GM10266 (cell line): ENCODE results near the gene PAPSS2.

Experiments used
- DNase-seq: peaks from one replicate; pipeline ENCODE4 v3.0.0; 2012; ENCODE audit errors: extremely low spot score
- TF ChIP-seq, protein P1 (sequence below): IDR thresholded peaks from 2 replicates; pipeline ENCODE4 v1.5.1; 2012; ENCODE audit warnings: mild to moderate bottlenecking, low read depth; ENCODE audit not compliant: control insufficient read depth, insufficient read depth; ENCODE audit errors: missing control alignments

Gene PAPSS2

DNA sequence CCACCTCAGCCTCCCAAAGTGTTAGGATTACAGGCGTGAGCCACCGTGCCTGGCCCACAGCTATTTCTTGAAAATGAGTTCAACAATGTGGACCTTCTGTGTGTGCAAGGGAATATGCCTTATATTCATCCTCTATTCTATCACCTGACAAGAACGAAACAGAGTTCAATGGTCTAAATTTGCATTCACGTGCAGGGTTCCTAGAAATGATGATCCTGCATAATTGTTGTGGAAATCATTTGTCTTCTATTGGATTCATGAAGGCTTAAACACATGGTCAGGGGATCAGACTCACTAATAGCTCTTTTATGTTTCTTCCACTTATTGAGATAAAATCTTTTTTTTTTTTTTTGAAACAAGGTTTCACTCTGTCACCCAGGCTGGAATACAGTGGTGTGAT is 23.7 kb downstream of the PAPSS2 start:
- DNase-seq: no peak
- TF ChIP-seq, protein P1, sequence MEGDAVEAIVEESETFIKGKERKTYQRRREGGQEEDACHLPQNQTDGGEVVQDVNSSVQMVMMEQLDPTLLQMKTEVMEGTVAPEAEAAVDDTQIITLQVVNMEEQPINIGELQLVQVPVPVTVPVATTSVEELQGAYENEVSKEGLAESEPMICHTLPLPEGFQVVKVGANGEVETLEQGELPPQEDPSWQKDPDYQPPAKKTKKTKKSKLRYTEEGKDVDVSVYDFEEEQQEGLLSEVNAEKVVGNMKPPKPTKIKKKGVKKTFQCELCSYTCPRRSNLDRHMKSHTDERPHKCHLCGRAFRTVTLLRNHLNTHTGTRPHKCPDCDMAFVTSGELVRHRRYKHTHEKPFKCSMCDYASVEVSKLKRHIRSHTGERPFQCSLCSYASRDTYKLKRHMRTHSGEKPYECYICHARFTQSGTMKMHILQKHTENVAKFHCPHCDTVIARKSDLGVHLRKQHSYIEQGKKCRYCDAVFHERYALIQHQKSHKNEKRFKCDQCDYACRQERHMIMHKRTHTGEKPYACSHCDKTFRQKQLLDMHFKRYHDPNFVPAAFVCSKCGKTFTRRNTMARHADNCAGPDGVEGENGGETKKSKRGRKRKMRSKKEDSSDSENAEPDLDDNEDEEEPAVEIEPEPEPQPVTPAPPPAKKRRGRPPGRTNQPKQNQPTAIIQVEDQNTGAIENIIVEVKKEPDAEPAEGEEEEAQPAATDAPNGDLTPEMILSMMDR: no peak

GRCh38 chr10:87684001-87684638 is 24.4 kb downstream of the PAPSS2 start:
- TF ChIP-seq, protein P1: no peak
- no peak for DNase-seq

DNA sequence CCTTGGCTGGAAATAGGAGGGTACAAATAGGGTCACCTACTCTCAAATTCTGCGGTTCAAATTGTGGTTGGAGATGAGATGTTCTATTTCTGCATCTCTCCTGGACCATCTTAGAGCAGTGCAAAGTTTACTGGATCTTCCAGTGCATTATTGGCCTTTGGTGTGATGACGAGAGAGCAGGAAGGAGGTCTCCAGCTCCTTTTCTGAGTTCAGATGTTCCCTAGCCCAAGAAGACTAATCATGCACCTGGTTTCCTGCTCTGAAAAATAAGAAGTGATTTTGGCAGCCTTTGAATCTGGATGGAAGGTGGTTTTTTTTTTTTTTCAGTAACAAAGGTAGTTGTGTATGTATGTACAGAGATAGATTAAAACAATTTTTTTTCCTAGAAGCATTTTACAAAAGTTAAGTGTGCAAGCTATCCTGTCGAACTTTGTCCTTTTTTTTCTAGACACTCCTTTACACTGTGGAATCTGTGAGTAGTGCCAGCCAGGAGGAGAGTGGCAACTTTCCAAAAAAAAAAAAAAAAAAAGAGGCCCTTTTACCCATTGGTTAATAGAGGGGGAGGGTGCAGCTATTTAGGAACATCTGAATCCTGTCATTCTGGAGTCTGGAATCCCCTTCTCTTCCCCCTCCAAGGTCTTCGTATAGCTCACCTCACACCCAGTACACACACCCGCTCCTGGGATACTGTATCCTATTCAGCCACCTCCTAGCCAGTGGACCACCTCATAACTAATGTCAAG is 26.3 kb downstream of the PAPSS2 start:
- TF ChIP-seq, protein P1: no peak
- DNase-seq: no peak

DNA sequence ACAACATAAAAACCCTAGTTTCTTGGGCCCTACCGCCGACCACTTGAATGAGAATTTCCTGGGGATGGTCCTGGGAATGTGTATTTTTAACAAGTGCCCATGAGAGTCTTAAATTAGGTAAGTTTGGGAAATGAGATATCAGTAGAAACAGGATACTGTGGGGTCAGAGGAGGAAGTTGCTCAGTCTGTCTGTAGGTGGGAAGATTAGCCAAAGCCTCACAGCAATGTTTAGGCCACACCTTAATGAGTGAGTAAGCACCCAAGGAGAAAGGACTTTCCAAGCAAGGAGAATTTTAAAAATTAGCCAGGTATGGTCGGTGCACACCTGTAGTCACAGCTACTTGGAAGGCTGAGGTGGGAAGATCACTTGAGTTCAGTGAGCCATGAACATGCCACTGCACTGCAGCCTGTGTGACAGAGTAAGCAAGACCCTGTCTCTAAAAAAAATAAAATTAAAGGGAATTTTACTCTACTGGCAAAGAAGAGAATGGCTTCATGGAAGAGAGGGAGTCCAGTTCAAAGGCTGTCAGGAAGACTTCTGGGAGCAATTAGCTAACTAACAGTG is 31.9 kb downstream of the PAPSS2 start:
- TF ChIP-seq, protein P1: no peak
- no peak for DNase-seq

DNA sequence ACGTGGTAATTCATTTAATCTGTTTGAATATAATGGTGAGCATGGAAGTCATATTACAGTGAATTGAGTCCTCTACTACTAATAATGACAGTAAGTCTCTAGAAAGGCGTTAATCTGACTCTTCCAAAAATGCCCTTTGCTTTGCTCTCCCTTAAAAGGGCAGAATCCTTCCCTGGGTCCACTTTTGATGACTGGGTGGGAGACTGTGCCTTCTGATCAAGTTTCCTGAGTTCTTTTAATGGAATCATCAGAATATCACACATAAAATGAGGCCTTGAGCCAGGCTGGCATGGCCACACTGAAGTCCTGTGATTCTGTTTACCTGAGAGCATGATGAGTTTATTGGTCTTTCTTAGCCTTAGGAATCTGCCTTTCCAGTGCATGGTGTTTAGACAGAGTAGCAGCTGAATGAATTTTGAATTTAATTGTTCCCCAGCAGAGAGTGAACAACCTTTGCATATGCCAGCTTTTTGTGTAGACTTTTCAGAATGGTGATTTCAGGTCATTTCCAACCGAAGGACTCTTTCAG is 33.3 kb downstream of the PAPSS2 start:
- no peak for DNase-seq
- TF ChIP-seq, protein P1: no peak

GRCh38 chr10:87694011-87694794 is 34.5 kb downstream of the PAPSS2 start:
- TF ChIP-seq, protein P1: no peak
- DNase-seq: no peak
